ENCODE measurements around the gene PLEKHA8.

The PLEKHA8 gene

GRCh38 chr7:30169579-30169978 lies 141.4 kb downstream of the PLEKHA8 start:
- Mint-ChIP-seq H3K4me1 (peaks cover 19% of the 10 kb centered on the region), H3K4me3 (no peak overlapping the region), H3K27ac (no peak overlapping the region), H3K36me3 (ENCODE audit: low read depth) (no peaks in the 10 kb centered on the region), H3K9me3 (no peaks in the 10 kb centered on the region), H3K27me3 (ENCODE audit: low read depth, poor library complexity) (peaks cover 18% of the 10 kb centered on the region)
- TF ChIP-seq CTCF (IDR thresholded peaks at IDR 0.05) = no peak
- DNase-seq = no peak

GRCh38 chr7:30170476-30171205 lies 142.4 kb downstream of the PLEKHA8 start:
- Mint-ChIP-seq H3K9me3 (no peaks in the 10 kb centered on the region), H3K4me3 (no peak overlapping the region), H3K27me3 (ENCODE audit: low read depth, poor library complexity) (peaks cover 18% of the 10 kb centered on the region), H3K4me1 (peaks cover 23% of the 10 kb centered on the region), H3K27ac (no peak overlapping the region), H3K36me3 (ENCODE audit: low read depth) (no peaks in the 10 kb centered on the region)
- no peak for DNase-seq
- no peak for TF ChIP-seq CTCF (IDR thresholded peaks at IDR 0.05)

- Mint-ChIP-seq H3K27me3 (ENCODE audit: low read depth, poor library complexity) (peaks cover 12% of the 10 kb centered on the region), H3K4me1 (peaks cover 36% of the 10 kb centered on the region), H3K27ac (no peak overlapping the region), H3K4me3 (no peak overlapping the region), H3K36me3 (ENCODE audit: low read depth) (no peaks in the 10 kb centered on the region), H3K9me3 (no peaks in the 10 kb centered on the region)
- TF ChIP-seq CTCF (IDR thresholded peaks at IDR 0.05) = no peak
- no peak for DNase-seq
These were observed 143.7 kb downstream of the PLEKHA8 start for GRCh38 chr7:30171766-30172447.

GRCh38 chr7:30172451-30172850 lies 144.2 kb downstream of the PLEKHA8 start:
- H3K27ac Mint-ChIP-seq = no peak overlapping the region
- peaks cover 7% of the 10 kb centered on the region for H3K27me3 Mint-ChIP-seq (ENCODE audit: low read depth, poor library complexity)
- no peak for DNase-seq
- no peak for TF ChIP-seq CTCF (IDR thresholded peaks at IDR 0.05)
- H3K4me3 Mint-ChIP-seq = no peak overlapping the region
- H3K4me1 Mint-ChIP-seq = peaks cover 40% of the 10 kb centered on the region
- no peaks in the 10 kb centered on the region for H3K36me3 Mint-ChIP-seq (ENCODE audit: low read depth)
- no peaks in the 10 kb centered on the region for H3K9me3 Mint-ChIP-seq

- no peak overlapping the region for H3K27ac Mint-ChIP-seq
- no peak overlapping the region for H3K4me3 Mint-ChIP-seq
- TF ChIP-seq CTCF (IDR thresholded peaks at IDR 0.05) = no peak
- no peak for DNase-seq
- no peaks in the 10 kb centered on the region for H3K36me3 Mint-ChIP-seq (ENCODE audit: low read depth)
- H3K4me1 Mint-ChIP-seq = peaks cover 40% of the 10 kb centered on the region
- no peaks in the 10 kb centered on the region for H3K27me3 Mint-ChIP-seq (ENCODE audit: low read depth, poor library complexity)
- no peaks in the 10 kb centered on the region for H3K9me3 Mint-ChIP-seq
These were observed 145.1 kb downstream of the PLEKHA8 start for GRCh38 chr7:30173058-30173897.

Data from nephron progenitor cell (in vitro differentiated cells).